Endothelial cell of umbilical vein (primary cell): ENCODE results near the gene FKBP14. TPM values are rescaled to one million over a fixed set of nuclear protein-coding genes. Genes with fewer than 3 reads are reported as not detected.
"Not testable (repeated sequence)": the region's sequence is repeated elsewhere in the genome, so short reads cannot be mapped to it uniquely, and the experiment has no call there.

Experiments used
- BruUV-seq: library from RNA; stranded (reverse); fragments of 400-500 nt; replicated peaks from 2 replicates; lab custom pipeline; 2021; lab: Mats Ljungman, UMichigan
- CTCF ChIA-PET: fragments of 300-600, 350-600 bp; sonication (Branson Sonifier 250); formaldehyde crosslinking; loops from one replicate; lab custom pipeline; 2021; ENCODE audit warnings: antibody characterized with exemption, inconsistent platforms; lab: Charles Lee
- POLR2A ChIA-PET: fragments of 300-600, 350-600 bp; sonication (Branson Sonifier 250); formaldehyde crosslinking; loops from one replicate; lab custom pipeline; 2021; ENCODE audit warnings: antibody characterized with exemption, inconsistent platforms; lab: Charles Lee
- DNase-seq: peaks from one replicate; pipeline ENCODE4 v3.0.0-alpha.2; 2011; ENCODE audit warnings: low read depth, low spot score
- FAIRE-seq: peaks from 2 replicates; lab custom pipeline; 2011; peaks lifted over from hg19 to GRCh38; lab: Jason Lieb, UNC
- H2AFZ ChIP-seq: 2 replicates; pipeline ENCODE4 v1.6.0; 2012; ENCODE audit warnings: low read depth, low read length, control low read depth, inconsistent platforms
- H3K27ac ChIP-seq: 2 replicates; pipeline ENCODE4 v1.5.1; 2011; ENCODE audit warnings: low read depth, mild to moderate bottlenecking, control low read depth, low read length, moderate library complexity; ENCODE audit not compliant: insufficient read depth
- H3K27me3 ChIP-seq, 2 experiments: 2 replicates each; pipeline versions ENCODE4 v1.6.0 to v1.6.1; 2011; ENCODE audit warnings: low read length in 2 of 2, mixed read lengths in 1 of 2; ENCODE audit not compliant: control insufficient read depth in 2 of 2, insufficient read depth in 2 of 2
- H3K36me3 ChIP-seq, 2 experiments: 2 replicates in 1 of 2; 3 replicates in 1 of 2; pipeline ENCODE4 v1.5.1; 2011; ENCODE audit warnings: low read length in 2 of 2, mild to moderate bottlenecking in 1 of 2, moderate library complexity in 1 of 2; ENCODE audit not compliant: control insufficient read depth in 2 of 2, insufficient read depth in 2 of 2; ENCODE audit errors: extremely low read depth in 1 of 2
- H3K4me1 ChIP-seq: 3 replicates; pipeline ENCODE4 v1.5.1; 2011; ENCODE audit warnings: mild to moderate bottlenecking, low read length; ENCODE audit not compliant: control insufficient read depth, insufficient read depth; ENCODE audit errors: extremely low read depth
- H3K4me2 ChIP-seq: 2 replicates; pipeline ENCODE4 v1.6.1; 2011; ENCODE audit warnings: low read length, control low read depth, mixed read lengths; ENCODE audit not compliant: insufficient read depth
- H3K4me3 ChIP-seq, 3 experiments: fragments of 200-600 bp in 1 of 3; sonication (generic), shearing (Covaris generic) in 1 of 3; replicated peaks in 1 of 3; 2 replicates each; pipeline ENCODE4 v1.5.1; 2011 to 2016; ENCODE audit warnings: control low read depth in 3 of 3, low read length in 3 of 3, mild to moderate bottlenecking in 2 of 3, inconsistent platforms in 1 of 3, low read depth in 1 of 3, moderate library complexity in 1 of 3; ENCODE audit not compliant: insufficient read depth in 1 of 3
- H3K79me2 ChIP-seq: 2 replicates; pipeline ENCODE4 v1.6.0; 2012; ENCODE audit warnings: low read length, inconsistent platforms; ENCODE audit not compliant: control insufficient read depth, insufficient read depth
- H3K9ac ChIP-seq: replicated peaks from 2 replicates; pipeline ENCODE3; 2011; ENCODE audit warnings: low read length, control low read depth; ENCODE audit not compliant: insufficient read depth; ENCODE audit errors: extremely low read depth
- H3K9me1 ChIP-seq: replicated peaks from 3 replicates; pipeline ENCODE4 v1.6.0; 2011; ENCODE audit warnings: mild to moderate bottlenecking, low read length; ENCODE audit not compliant: control insufficient read depth, insufficient read depth; ENCODE audit errors: extremely low read depth
- H3K9me3 ChIP-seq: replicated peaks from 2 replicates; pipeline ENCODE4 v1.5.1; 2012; ENCODE audit warnings: low read length, inconsistent platforms; ENCODE audit not compliant: control insufficient read depth, insufficient read depth
- H4K20me1 ChIP-seq: replicated peaks from 2 replicates; pipeline ENCODE3; 2011; ENCODE audit warnings: mild to moderate bottlenecking, low read length; ENCODE audit not compliant: control insufficient read depth, insufficient read depth; ENCODE audit errors: extremely low read depth
- dilution Hi-C: fragments of 300-500 bp; cut with MboI; formaldehyde crosslinking; loops from one replicate; pipeline ENCODE4 v1.15.0; 2019; ENCODE audit warnings: low sequenced_read_pairs; ENCODE audit not compliant: extremely low pct_ligation_motif_present
- intact Hi-C: fragments of 100-400 bp; cut with micrococcal nuclease; formaldehyde crosslinking; loops from one replicate; pipeline ENCODE4 v1.10.0; 2022
- polyA plus RNA-seq, 4 experiments: library from polyadenylated mRNA; depleted of rRNA in 3 of 4; stranded (reverse) in 3 of 4; unstranded in 1 of 4; fragments of >200 nt; gene quantifications; 2 replicates each; pipeline versions ENCODE4 v1.2.1 to v1.2.3, GENCODE V29; 2011 to 2012; ENCODE audit warnings: missing spikeins in 1 of 4
- total RNA-seq: library from RNA; stranded (reverse); gene quantifications from 2 replicates; pipeline ENCODE4 v1.2.3, GENCODE V29; 2021

Gene FKBP14
- total and polyA plus RNA-seq, 2 donors (not counting 3 experiments of a cell fraction or from before 2014, with no cell fraction given): 9.8 to 37.4 TPM

DNA sequence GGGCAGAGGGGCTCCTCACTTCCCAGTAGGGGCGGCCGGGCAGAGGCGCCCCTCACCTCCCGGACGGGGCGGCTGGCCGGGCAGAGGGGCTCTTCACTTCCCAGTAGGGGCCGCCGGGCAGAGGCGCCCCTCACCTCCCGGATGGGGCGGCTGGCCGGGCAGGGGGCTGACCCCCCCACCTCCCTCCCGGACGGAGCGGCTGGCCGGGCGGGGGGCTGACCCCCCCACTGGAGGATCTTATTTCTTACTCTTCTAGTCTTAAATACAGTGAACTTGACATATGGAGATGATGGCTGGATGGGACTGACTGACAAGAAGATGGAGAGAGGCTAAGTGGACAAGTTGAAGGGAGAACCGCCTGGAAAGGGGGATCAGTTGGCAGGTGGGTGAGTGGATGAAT lies 64.9 kb downstream of the FKBP14 start:
- POLR2A ChIA-PET, intact Hi-C loops, H3K9me3 ChIP-seq, H3K4me2 ChIP-seq, H3K36me3 ChIP-seq, H2AFZ ChIP-seq, H3K79me2 ChIP-seq, FAIRE-seq, DNase-seq, H3K27me3 ChIP-seq, H3K9me1 ChIP-seq, H3K4me3 ChIP-seq, dilution Hi-C loops, H3K9ac ChIP-seq, H3K4me1 ChIP-seq, BruUV-seq, H4K20me1 ChIP-seq, H3K27ac ChIP-seq: not testable (repeated sequence)
- CTCF ChIA-PET: interaction anchor here (2.1 kb wide), 1 partner anchor 100 kb away, joined by 6 read pairs; no protein-coding TSS in a partner anchor

Other genes with a start within 250 kb of the FKBP14 start
- gene WIPF3, start 220.2 kb downstream of the FKBP14 start, total RNA-seq: 0.35 TPM in 1 of 2 replicates, not detected in the other
- 0.01 and 0.03 TPM in 2 replicates for gene WIPF3, start 220.2 kb downstream of the FKBP14 start, polyA plus RNA-seq
- 125 and 127 TPM in 2 replicates for gene SCRN1, start 36.9 kb downstream of the FKBP14 start, total RNA-seq
- 47.3 and 57.0 TPM in 2 replicates for gene SCRN1, start 36.9 kb downstream of the FKBP14 start, polyA plus RNA-seq
- gene PLEKHA8, start 1.7 kb upstream of the FKBP14 start, total RNA-seq: 17.9 and 19.8 TPM in 2 replicates
- 3.5 and 4.5 TPM in 2 replicates for gene PLEKHA8, start 1.7 kb upstream of the FKBP14 start, polyA plus RNA-seq
- gene MTURN, start 108.3 kb upstream of the FKBP14 start, total RNA-seq: 4.8 and 6.6 TPM in 2 replicates
- 3.9 and 4.9 TPM in 2 replicates for gene MTURN, start 108.3 kb upstream of the FKBP14 start, polyA plus RNA-seq